ENCODE data around the gene RUFY1.
"Not testable (repeated sequence)": the region's sequence is repeated elsewhere in the genome, so short reads cannot be mapped to it uniquely, and the experiment has no call there.

The RUFY1 gene

GRCh38 chr5:179641745-179642144 is 91.4 kb downstream of the RUFY1 start:
- H3K27me3 ChIP-seq (ENCODE audit: low read length); H3K27ac ChIP-seq (ENCODE audit: low read depth, low read length); H3K4me3 ChIP-seq (ENCODE audit: insufficient read depth, low read length, poor library complexity, severe bottlenecking); H3K4me2 ChIP-seq (ENCODE audit: low read depth, low read length, poor library complexity, severe bottlenecking); H3K36me3 ChIP-seq (ENCODE audit: low read length); H2AFZ ChIP-seq (ENCODE audit: low read depth, low read length, severe bottlenecking); H3K9me3 ChIP-seq (ENCODE audit: insufficient read depth, low read length); H3K9ac ChIP-seq (ENCODE audit: low read length); H3K9me2 ChIP-seq (replicated peaks; ENCODE audit: insufficient read depth, low read length); H3F3A ChIP-seq (ENCODE audit: insufficient read depth); H4K20me1 ChIP-seq (ENCODE audit: low read depth, low read length); H3K79me2 ChIP-seq (ENCODE audit: insufficient read depth, low read length): not testable (repeated sequence)

GRCh38 chr5:179642626-179643025 is 92.3 kb downstream of the RUFY1 start:
- not testable (repeated sequence) for H3K9me2 ChIP-seq (replicated peaks; ENCODE audit: insufficient read depth, low read length); H3K4me3 ChIP-seq (ENCODE audit: insufficient read depth, low read length, poor library complexity, severe bottlenecking); H3K9ac ChIP-seq (ENCODE audit: low read length); H4K20me1 ChIP-seq (ENCODE audit: low read depth, low read length); H3K4me2 ChIP-seq (ENCODE audit: low read depth, low read length, poor library complexity, severe bottlenecking); H3F3A ChIP-seq (ENCODE audit: insufficient read depth); H2AFZ ChIP-seq (ENCODE audit: low read depth, low read length, severe bottlenecking); H3K27me3 ChIP-seq (ENCODE audit: low read length); H3K36me3 ChIP-seq (ENCODE audit: low read length); H3K27ac ChIP-seq (ENCODE audit: low read depth, low read length); H3K79me2 ChIP-seq (ENCODE audit: insufficient read depth, low read length); H3K9me3 ChIP-seq (ENCODE audit: insufficient read depth, low read length)

GRCh38 chr5:179643141-179643920 is 93.0 kb downstream of the RUFY1 start:
- H3K4me2 ChIP-seq (ENCODE audit: low read depth, low read length, poor library complexity, severe bottlenecking); H3K9ac ChIP-seq (ENCODE audit: low read length); H3K79me2 ChIP-seq (ENCODE audit: insufficient read depth, low read length); H2AFZ ChIP-seq (ENCODE audit: low read depth, low read length, severe bottlenecking); H3K27me3 ChIP-seq (ENCODE audit: low read length); H3K9me2 ChIP-seq (replicated peaks; ENCODE audit: insufficient read depth, low read length); H3K4me3 ChIP-seq (ENCODE audit: insufficient read depth, low read length, poor library complexity, severe bottlenecking); H3K9me3 ChIP-seq (ENCODE audit: insufficient read depth, low read length); H3K27ac ChIP-seq (ENCODE audit: low read depth, low read length); H3F3A ChIP-seq (ENCODE audit: insufficient read depth); H3K36me3 ChIP-seq (ENCODE audit: low read length); H4K20me1 ChIP-seq (ENCODE audit: low read depth, low read length): not testable (repeated sequence)

- not testable (repeated sequence) for H3K9me2 ChIP-seq (replicated peaks; ENCODE audit: insufficient read depth, low read length); H3K79me2 ChIP-seq (ENCODE audit: insufficient read depth, low read length); H3K27me3 ChIP-seq (ENCODE audit: low read length); H3F3A ChIP-seq (ENCODE audit: insufficient read depth); H3K36me3 ChIP-seq (ENCODE audit: low read length); H3K27ac ChIP-seq (ENCODE audit: low read depth, low read length); H4K20me1 ChIP-seq (ENCODE audit: low read depth, low read length); H3K9me3 ChIP-seq (ENCODE audit: insufficient read depth, low read length); H2AFZ ChIP-seq (ENCODE audit: low read depth, low read length, severe bottlenecking); H3K4me3 ChIP-seq (ENCODE audit: insufficient read depth, low read length, poor library complexity, severe bottlenecking); H3K4me2 ChIP-seq (ENCODE audit: low read depth, low read length, poor library complexity, severe bottlenecking); H3K9ac ChIP-seq (ENCODE audit: low read length)
Observed at GRCh38 chr5:179644766-179645165, 94.4 kb downstream of the RUFY1 start.

GRCh38 chr5:179648410-179648809 is 98.1 kb downstream of the RUFY1 start:
- no peaks in the 10 kb centered on the region for H4K20me1 ChIP-seq (ENCODE audit: low read depth, low read length)
- no peaks in the 10 kb centered on the region for H3K79me2 ChIP-seq (ENCODE audit: insufficient read depth, low read length)

GRCh38 chr5:179649166-179649703 is 98.9 kb downstream of the RUFY1 start:
- not testable (repeated sequence) for H3K9me3 ChIP-seq (ENCODE audit: insufficient read depth, low read length); H3K9me2 ChIP-seq (replicated peaks; ENCODE audit: insufficient read depth, low read length); H3K79me2 ChIP-seq (ENCODE audit: insufficient read depth, low read length); H3K27me3 ChIP-seq (ENCODE audit: low read length); H3K27ac ChIP-seq (ENCODE audit: low read depth, low read length); H3K9ac ChIP-seq (ENCODE audit: low read length); H3F3A ChIP-seq (ENCODE audit: insufficient read depth); H2AFZ ChIP-seq (ENCODE audit: low read depth, low read length, severe bottlenecking); H4K20me1 ChIP-seq (ENCODE audit: low read depth, low read length); H3K4me2 ChIP-seq (ENCODE audit: low read depth, low read length, poor library complexity, severe bottlenecking); H3K36me3 ChIP-seq (ENCODE audit: low read length); H3K4me3 ChIP-seq (ENCODE audit: insufficient read depth, low read length, poor library complexity, severe bottlenecking)

More at GRCh38 chr5:179648410-179648809, 98.1 kb downstream of the RUFY1 start:
- TF ChIP-seq EZH2phosphoT487 (conservative IDR thresholded peaks at IDR 0.05; ENCODE audit: low read length) (no peak), CTCF (IDR thresholded peaks at IDR 0.05; ENCODE audit: insufficient read depth, low read length, poor library complexity, severe bottlenecking) (no peak)
- Histone ChIP-seq H3K27ac (ENCODE audit: low read depth, low read length) (no peak overlapping the region), H3K36me3 (ENCODE audit: low read length) (no peaks in the 10 kb centered on the region), H3K4me2 (ENCODE audit: low read depth, low read length, poor library complexity, severe bottlenecking) (no peak overlapping the region), H3K27me3 (ENCODE audit: low read length) (no peaks in the 10 kb centered on the region), H3K9ac (ENCODE audit: low read length) (no peak overlapping the region), H3K4me3 (ENCODE audit: insufficient read depth, low read length, poor library complexity, severe bottlenecking) (no peak overlapping the region), H3K9me2 (replicated peaks; ENCODE audit: insufficient read depth, low read length) (no peaks in the 10 kb centered on the region), H2AFZ (ENCODE audit: low read depth, low read length, severe bottlenecking) (no peak overlapping the region), H3K9me3 (ENCODE audit: insufficient read depth, low read length) (no peaks in the 10 kb centered on the region), H3F3A (ENCODE audit: insufficient read depth) (no peaks in the 10 kb centered on the region)

GRCh38 chr5:179650245-179650644 is 99.9 kb downstream of the RUFY1 start:
- not testable (repeated sequence) for H3K9ac ChIP-seq (ENCODE audit: low read length); H3K27ac ChIP-seq (ENCODE audit: low read depth, low read length); H4K20me1 ChIP-seq (ENCODE audit: low read depth, low read length); H3K9me2 ChIP-seq (replicated peaks; ENCODE audit: insufficient read depth, low read length); H2AFZ ChIP-seq (ENCODE audit: low read depth, low read length, severe bottlenecking); H3K9me3 ChIP-seq (ENCODE audit: insufficient read depth, low read length); H3K4me2 ChIP-seq (ENCODE audit: low read depth, low read length, poor library complexity, severe bottlenecking); H3K79me2 ChIP-seq (ENCODE audit: insufficient read depth, low read length); H3K36me3 ChIP-seq (ENCODE audit: low read length); H3F3A ChIP-seq (ENCODE audit: insufficient read depth); H3K27me3 ChIP-seq (ENCODE audit: low read length); H3K4me3 ChIP-seq (ENCODE audit: insufficient read depth, low read length, poor library complexity, severe bottlenecking)
